GM18498 (cell line): ENCODE results near the gene NFIA.

ENCODE experiments used
- ATAC-seq: cut with Tn5 transposase; IDR thresholded peaks from one replicate; pipeline ENCODE4 v1.9.1; 2021; ENCODE audit warnings: mild to moderate bottlenecking, moderate library complexity; ENCODE audit not compliant: unreplicated experiment

Gene NFIA

GRCh38 chr1:61083013-61083806 is 849 bp downstream of the NFIA start:
- no peak for ATAC-seq

- no peak for ATAC-seq
These were observed 1.6 kb downstream of the NFIA start for GRCh38 chr1:61083807-61084440.

DNA sequence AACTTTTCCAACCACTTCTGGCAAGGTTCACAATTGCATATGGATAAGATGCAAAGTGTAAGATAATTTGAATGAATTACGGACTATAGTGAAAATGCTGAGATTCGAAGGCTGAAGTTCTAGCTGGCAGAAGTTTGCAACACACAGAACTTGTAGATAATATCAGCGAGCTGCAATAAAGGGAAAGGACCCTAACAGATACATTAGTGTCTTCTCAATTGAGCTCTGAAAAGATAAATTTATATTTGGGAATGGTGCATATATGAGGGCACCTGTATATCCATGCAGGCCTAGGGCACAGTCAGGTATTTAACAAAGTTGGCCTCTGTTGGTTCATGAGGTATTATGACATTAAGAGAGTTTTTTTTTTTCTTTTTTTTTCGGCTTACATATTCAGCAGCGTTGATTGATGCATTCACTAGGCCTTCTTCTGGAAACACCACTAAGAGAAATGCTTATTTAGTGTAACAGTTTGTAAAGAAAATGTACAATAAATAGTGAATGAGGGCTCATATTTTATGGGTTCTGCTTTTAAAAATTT is 2.2 kb downstream of the NFIA start:
- ATAC-seq: no peak

DNA sequence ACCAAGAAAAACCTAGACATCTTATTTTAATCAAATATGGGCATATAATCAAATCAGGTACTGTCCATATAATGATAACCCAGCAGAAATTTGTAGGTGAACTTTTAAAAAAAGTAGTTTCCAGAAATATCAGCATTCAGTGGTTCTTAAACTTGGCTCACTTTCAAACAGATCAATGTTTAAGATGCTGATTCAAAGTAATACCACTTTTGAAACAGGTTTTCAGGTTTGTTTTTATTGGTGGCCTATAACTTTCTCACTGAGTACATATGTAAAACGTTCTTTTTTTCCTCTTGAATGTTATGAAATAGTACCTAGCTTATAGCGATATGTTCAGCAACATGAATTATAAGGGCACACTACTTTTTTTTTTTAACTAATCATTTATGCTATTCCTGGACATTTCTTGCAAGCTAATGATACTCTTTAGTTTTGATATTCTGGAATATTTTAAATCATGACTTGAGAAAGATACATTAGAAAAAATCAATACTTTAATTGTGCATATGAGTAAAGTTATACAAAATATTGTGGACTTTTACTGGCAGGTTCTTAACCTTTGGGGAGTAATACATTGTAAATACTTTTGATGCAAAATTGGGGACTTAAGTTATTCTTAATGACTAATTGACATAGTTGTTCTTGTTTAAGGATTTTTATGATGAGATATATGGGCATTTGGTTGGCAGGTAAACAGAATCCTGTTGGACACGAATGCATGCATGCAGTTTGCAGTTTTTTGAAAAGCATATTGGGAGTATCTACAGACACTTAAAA is 3.0 kb downstream of the NFIA start:
- ATAC-seq: no peak

DNA sequence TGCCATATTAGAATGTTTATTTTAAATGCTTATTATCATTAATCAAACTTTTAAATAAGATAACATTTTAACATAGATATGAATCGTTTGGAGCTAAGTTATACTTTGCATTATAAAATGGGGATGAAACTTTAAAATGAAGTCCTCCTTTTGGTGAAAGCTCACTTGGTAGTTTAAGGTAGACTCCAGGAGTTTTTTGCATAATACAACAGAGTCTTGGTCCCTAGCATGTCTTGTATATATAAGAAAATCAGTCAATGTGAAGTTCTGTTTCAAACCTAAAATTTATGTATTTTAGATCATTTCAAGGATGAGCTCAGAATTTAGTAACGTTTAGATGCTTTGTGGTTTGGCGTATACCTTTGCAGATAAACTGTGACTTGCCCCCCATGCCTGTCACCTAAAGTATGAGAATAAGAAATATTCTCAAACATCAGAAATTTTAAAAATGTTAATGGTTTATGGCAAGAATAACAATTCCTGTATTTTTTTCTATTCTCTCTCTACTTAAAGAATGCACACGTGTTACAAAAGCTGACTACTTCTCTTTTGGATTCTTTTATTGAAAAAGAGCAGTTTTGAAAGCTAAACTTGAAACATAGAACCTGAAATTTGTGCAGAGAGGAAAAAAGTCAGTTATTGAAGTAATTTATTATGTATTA is 3.8 kb downstream of the NFIA start:
- no peak for ATAC-seq

GRCh38 chr1:61087571-61087970 is 5.2 kb downstream of the NFIA start:
- no peak for ATAC-seq

- no peak for ATAC-seq
These were observed 6.0 kb downstream of the NFIA start for GRCh38 chr1:61088163-61088974.

GRCh38 chr1:61089338-61089737 is 7.0 kb downstream of the NFIA start:
- ATAC-seq: no peak

DNA sequence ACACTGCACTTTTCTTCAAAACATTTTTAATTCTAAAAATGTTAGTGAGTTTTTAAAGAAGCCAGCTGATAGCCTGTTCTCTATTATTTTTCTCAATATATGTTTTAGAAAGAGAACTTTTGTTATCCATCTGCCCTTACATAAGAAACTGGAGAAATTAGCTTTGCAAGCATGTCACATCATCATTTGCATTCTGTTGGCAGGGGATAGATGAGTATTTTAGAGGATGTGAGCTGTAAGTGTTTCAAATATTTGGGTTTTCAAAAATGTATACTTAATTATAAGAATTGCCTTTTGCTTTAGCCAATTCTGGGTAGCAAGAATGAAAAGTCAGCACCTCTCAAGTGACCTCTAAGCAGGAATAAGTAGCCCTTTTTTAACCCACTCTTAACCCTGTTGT is 7.4 kb downstream of the NFIA start:
- no peak for ATAC-seq

- no peak for ATAC-seq
These were observed 8.3 kb downstream of the NFIA start for GRCh38 chr1:61090546-61091202.

DNA sequence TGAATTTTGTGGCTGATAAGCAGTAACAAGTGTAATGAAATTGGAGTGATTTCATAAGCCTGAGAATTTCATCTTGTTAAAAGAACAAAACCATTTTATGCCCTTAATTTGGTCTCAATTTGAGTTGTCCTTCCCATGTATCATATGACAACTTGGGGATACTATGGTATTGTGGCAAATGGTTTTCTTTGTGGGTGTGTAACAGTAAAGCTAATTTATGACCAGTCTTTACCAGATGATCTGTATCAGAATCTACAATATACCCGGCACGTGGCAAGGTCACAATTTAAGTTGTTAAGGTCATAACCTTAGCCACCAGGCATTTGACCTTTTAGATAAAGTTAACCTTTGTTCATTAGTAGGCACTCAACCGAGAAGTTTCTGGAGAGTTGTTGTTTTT is 9.1 kb downstream of the NFIA start:
- ATAC-seq: no peak

GRCh38 chr1:61092642-61093041 is 10.3 kb downstream of the NFIA start:
- no peak for ATAC-seq

DNA sequence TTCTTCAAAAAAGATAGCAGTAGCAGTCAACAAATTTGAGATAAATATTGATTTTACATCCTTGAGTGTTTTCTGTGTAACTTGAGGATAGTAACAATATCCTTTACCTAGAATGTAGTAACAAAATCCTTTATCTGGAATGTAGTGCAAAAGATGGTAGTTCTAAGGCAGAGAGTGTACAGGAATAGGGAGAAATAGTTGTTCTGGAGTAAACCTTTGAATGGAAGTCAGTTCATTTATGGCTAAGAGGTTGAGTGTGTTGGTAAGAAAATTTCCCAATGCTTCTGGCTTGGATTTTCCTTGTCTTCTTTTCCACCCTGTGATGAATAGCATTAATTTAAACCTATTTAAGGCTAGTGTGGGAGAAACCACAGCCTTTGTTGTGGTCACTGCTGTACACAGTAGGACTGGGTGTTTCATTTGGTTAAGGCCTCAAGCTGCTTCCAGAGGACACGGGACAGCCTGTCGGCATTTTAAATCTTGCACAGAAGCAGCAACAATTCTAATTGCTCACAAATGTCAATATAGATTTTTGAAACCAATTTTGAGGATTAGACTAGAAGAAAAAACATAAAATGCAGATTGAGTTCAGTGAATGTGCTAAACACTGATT is 11.3 kb downstream of the NFIA start:
- ATAC-seq: no peak

GRCh38 chr1:61094677-61095469 is 12.5 kb downstream of the NFIA start:
- no peak for ATAC-seq

DNA sequence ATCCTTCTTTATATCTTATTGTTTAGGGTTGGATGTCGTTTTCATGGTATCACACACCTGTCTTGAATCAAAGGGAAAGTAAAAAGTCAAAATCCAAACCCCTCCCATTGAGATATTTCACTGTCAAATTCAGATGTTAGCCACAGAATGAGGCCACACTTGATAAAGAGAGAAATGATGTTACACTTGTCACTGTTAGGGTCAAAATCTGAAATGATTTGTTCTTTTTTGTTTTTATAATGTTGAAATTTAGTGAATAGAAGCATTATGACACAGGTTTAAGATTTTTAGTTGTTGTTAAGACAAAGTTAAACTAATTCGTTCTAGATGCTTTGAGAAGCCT is 13.1 kb downstream of the NFIA start:
- no peak for ATAC-seq

- ATAC-seq: no peak
These were observed 15.0 kb downstream of the NFIA start for GRCh38 chr1:61097317-61097716.

- no peak for ATAC-seq
These were observed 15.4 kb downstream of the NFIA start for GRCh38 chr1:61097722-61098121.

DNA sequence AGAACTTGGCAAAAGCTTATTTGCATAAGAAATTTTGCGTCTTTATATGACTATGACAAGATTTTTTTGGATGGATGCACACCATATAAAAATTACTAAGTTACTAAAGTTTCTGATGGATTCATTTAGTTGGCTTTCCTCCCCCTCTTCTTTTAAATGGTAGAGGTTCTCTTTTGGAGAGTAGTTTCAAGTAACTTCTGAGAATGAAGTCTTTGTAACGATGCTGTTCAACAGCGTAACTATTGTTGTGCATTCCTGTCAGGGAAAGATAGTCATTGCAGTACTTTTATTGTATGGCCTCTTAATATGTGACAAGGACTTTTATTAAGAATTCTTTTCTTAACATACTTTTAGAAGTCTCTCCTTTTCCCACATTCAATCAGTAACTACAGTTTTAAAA is 16.0 kb downstream of the NFIA start:
- no peak for ATAC-seq
